Natural killer cell treated with Interleukin-12 subunit alpha and Interleukin-12 subunit beta and Interleukin-15 and Interleukin-18, amount 100 ng/mL, for 72 hours (primary cell): ENCODE results near the gene HSPB2. TPM values are rescaled to one million over a fixed set of nuclear protein-coding genes. Genes with fewer than 3 reads are reported as not detected.

Experiments
- ATAC-seq, 2 donors: fragments of 150-1000 bp; cut with Tn5 transposase in 1 of 2; sonication (Bioruptor Pico), chemical (Tn5 transposase) in 1 of 2; 2 replicates each; pipeline ENCODE4 v1.10.0; 2021
- DNase-seq: peaks from one replicate; pipeline ENCODE4 v3.0.0; 2022; ENCODE audit warnings: low spot score
- H3K27ac Mint-ChIP-seq, 2 donors: 1 replicate in 1 of 2; 2 replicates in 1 of 2; pipeline ENCODE4 v1.8.0; 2022; ENCODE audit warnings: mixed read lengths in 2 of 2, mild to moderate bottlenecking in 1 of 2, moderate library complexity in 1 of 2
- H3K27me3 Mint-ChIP-seq, 2 donors: 1 replicate in 1 of 2; 2 replicates in 1 of 2; pipeline ENCODE4 v1.8.0; 2022; ENCODE audit warnings: mixed read lengths in 2 of 2
- H3K36me3 Mint-ChIP-seq: one replicate; pipeline ENCODE4 v1.8.0; 2022; ENCODE audit warnings: mixed read lengths
- H3K4me1 Mint-ChIP-seq, 2 donors: 1 replicate in 1 of 2; 2 replicates in 1 of 2; pipeline ENCODE4 v1.8.0; 2022; ENCODE audit warnings: low read depth in 2 of 2, mixed read lengths in 2 of 2, mild to moderate bottlenecking in 1 of 2
- H3K4me3 Mint-ChIP-seq: one replicate; pipeline ENCODE4 v1.8.0; 2022; ENCODE audit warnings: mixed read lengths
- H3K9me3 Mint-ChIP-seq: 2 replicates; pipeline ENCODE4 v1.8.0; 2022; ENCODE audit warnings: mixed read lengths
- total RNA-seq, 2 donors: library from RNA; stranded (reverse); gene quantifications; one replicate each; pipeline ENCODE4 v1.2.3, GENCODE V29; 2022

The HSPB2 gene
- total RNA-seq, 2 donors from 2014 or later = not detected

DNA sequence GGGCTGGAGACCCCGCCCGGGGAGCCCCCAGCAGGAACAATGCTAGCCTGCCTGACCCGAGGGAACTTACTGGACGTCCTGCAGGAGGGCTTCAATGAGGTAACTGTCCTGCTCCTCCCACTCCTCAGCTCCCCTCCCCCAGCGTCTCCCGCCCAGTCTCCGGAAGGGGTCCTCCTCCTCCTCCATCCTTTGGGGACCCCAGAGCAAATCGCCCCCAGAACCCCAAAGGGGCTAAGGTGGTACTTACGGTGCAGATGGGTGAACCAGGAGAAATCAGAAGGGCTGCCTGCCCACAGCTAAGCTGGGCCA lies 24.9 kb downstream of the HSPB2 start:
- ATAC-seq = no peak
- Mint-ChIP-seq H3K36me3 (no peaks in the 10 kb centered on the region), H3K4me1 (peaks cover 34 to 40% of the 10 kb centered on the region in 2 donors), H3K4me3 (peak overlapping the region; percentile 80), H3K9me3 (no peaks in the 10 kb centered on the region), H3K27me3 (peaks cover 0 to 11% of the 10 kb centered on the region in 2 donors), H3K27ac (no peak overlapping the region)
- no peak for DNase-seq

DNA sequence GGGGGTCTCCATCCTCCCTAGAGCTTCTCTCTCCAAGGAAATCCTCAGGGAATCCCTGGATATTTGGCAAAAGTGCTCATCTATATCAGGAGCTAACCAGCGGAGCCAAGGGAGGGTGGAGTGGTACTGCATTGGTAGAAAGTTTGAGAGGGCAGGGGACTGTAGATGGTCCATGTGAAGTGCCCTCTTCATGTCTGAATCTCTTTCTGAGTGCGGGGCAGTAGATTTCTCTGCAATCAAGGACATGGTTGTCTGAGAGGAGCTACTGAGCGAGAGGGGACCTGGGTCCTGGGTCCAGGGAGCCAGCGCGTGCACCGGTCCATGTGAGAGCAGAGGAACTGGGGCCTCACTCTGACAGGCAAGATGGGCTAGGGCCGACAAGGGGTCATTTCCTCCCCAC lies 25.3 kb downstream of the HSPB2 start:
- Mint-ChIP-seq H3K4me3 (peak overlapping the region; percentile 80), H3K36me3 (no peaks in the 10 kb centered on the region), H3K27me3 (peaks cover 0 to 11% of the 10 kb centered on the region in 2 donors), H3K4me1 (peaks cover 30 to 36% of the 10 kb centered on the region in 2 donors), H3K27ac (peak overlapping the region in 1 of 2 donors; percentile 67), H3K9me3 (no peaks in the 10 kb centered on the region)
- DNase-seq (no peak), ATAC-seq (no peak)

DNA sequence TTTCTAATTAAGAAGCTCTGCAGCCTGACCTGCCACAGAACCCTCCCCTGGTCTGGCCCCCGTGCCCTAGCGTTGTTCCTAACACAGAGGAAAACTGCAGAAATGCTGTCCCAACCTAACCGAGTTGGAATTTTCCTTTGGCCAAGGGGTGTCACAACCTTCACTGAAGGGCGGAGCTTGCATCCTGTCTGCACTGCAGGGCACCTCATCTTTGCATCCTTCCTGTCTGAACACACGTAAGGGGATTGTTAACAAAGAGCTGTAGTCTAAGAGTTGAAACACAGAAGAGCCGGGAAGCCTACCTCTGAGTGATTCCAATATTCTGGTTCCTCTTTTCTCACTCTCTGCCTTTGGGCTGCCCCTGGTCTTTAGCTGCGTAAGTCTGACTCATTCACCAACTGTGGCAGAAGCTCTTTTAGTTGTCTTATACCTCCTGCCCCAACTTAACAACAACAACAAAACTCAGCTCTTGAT lies 26.2 kb downstream of the HSPB2 start:
- DNase-seq = no peak
- peak; percentile 52 to 82 for ATAC-seq
- peaks cover 30 to 34% of the 10 kb centered on the region in 2 donors for H3K4me1 Mint-ChIP-seq
- H3K36me3 Mint-ChIP-seq = no peaks in the 10 kb centered on the region
- H3K4me3 Mint-ChIP-seq = peak overlapping the region; percentile 80
- H3K9me3 Mint-ChIP-seq = no peaks in the 10 kb centered on the region
- peak overlapping the region; percentile 60 to 67 for H3K27ac Mint-ChIP-seq
- peaks cover 0 to 11% of the 10 kb centered on the region in 2 donors for H3K27me3 Mint-ChIP-seq

DNA sequence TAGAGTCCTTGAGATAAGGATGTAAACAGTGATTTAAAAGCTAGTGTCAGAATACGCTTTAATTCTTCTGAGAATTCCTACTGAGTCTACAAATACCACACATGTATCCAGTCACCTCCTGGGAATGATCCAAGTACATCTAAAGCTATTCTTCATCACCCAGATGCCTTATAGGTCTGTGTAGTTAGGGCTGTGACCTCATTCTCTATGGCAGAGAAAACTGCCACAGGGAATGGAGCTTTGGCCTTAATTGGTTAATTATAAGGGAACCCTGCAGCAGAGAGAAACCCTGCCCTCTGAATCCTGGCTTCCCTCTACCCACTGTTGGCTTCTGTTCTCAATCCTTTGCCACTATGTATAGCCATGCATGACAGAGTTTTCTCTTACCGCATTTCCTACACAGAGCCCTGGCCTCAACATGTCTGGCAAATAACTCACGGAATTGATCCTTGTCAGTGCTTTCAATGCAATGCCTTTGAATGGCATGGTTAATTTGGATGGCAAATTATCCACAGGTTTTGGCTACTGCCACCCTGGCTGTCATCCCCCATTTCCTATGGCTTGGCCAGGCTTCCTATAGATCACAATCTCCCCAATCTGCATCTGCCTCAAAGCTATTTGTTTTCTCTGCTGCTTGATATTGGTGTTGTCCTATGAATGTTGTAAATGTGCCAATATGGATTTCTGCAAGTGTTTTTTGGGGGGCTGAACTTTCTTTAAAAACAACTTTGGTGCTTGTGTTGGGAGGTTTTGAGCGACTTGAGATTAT lies 27.5 kb downstream of the HSPB2 start:
- ATAC-seq = no peak
- peaks cover 30 to 34% of the 10 kb centered on the region in 2 donors for H3K4me1 Mint-ChIP-seq
- DNase-seq = no peak
- H3K9me3 Mint-ChIP-seq = no peaks in the 10 kb centered on the region
- H3K4me3 Mint-ChIP-seq = no peak overlapping the region
- H3K36me3 Mint-ChIP-seq = no peaks in the 10 kb centered on the region
- no peak overlapping the region for H3K27ac Mint-ChIP-seq
- H3K27me3 Mint-ChIP-seq = peaks cover 0 to 11% of the 10 kb centered on the region in 2 donors

DNA sequence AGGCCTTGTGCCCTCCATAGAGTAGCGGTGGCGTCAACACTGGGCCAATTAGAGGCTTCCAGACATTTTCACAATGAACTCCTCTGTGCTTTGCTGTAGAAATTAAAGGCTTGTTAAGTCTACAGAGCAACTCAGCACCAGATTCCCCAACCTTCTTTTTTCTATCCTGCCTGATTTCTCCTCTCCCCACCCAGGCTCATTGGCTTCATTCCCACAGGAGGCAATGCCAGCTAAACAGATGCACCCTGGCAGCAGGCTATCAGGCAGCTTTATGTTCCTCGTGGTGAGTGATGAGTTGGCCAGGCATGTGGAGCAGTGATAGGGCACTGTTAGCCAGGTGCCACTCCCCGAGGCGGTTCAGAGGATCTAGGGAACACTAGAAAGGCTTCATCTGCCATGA lies 29.4 kb downstream of the HSPB2 start:
- Mint-ChIP-seq H3K4me3 (no peak overlapping the region), H3K4me1 (peaks cover 16 to 17% of the 10 kb centered on the region in 2 donors), H3K9me3 (no peaks in the 10 kb centered on the region), H3K27me3 (peaks cover 0 to 11% of the 10 kb centered on the region in 2 donors), H3K36me3 (no peaks in the 10 kb centered on the region), H3K27ac (no peak overlapping the region)
- ATAC-seq (no peak), DNase-seq (no peak)

DNA sequence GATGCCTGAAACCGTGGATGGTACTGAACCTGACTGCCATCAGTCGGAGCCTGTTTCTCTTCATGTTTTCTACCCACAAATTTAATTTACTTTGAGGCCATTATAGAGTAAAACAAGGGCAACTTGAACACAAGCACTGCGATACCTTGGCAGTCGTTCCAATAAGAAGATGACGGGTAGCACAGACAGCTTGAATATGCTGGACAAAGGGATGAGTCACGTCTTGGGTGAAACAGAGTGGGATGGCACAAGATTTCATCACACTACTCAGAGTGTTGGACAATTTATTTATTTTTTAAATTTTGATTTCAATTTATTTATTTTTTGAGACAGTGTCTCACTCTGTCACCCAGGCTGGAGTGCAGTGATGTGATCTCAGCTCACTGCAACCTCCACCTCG lies 30.3 kb downstream of the HSPB2 start:
- Mint-ChIP-seq H3K4me1 (peaks cover 14 to 16% of the 10 kb centered on the region in 2 donors), H3K4me3 (no peak overlapping the region), H3K36me3 (no peaks in the 10 kb centered on the region), H3K27me3 (peaks cover 0 to 11% of the 10 kb centered on the region in 2 donors), H3K9me3 (no peaks in the 10 kb centered on the region), H3K27ac (no peak overlapping the region)
- DNase-seq (no peak), ATAC-seq (no peak)

DNA sequence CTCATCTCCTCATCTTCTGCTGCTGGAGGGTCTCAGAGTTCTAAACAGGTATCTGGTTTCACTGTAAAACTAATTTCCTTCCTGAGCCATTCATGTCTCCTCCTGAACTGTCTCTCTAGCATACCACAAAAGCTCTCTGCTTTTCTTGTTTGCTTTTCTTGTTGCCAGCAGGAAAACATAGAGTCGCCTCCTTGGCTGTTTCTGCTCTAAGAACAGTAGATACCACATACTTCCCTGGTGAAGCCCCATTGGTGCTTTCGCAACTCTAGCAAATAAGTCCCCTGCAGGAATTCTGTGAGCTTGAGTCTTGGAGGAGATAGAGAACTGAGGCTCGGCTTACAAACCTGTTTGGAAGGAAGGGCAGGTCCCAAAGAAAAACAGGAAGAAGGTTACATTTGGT lies 31.6 kb downstream of the HSPB2 start:
- no peak overlapping the region for H3K27ac Mint-ChIP-seq
- ATAC-seq (no peak), DNase-seq (no peak)
- no peaks in the 10 kb centered on the region for H3K36me3 Mint-ChIP-seq
- H3K27me3 Mint-ChIP-seq = peaks cover 0 to 6% of the 10 kb centered on the region in 2 donors
- no peaks in the 10 kb centered on the region for H3K9me3 Mint-ChIP-seq
- no peak overlapping the region for H3K4me3 Mint-ChIP-seq
- peaks cover 10 to 16% of the 10 kb centered on the region in 2 donors for H3K4me1 Mint-ChIP-seq

DNA sequence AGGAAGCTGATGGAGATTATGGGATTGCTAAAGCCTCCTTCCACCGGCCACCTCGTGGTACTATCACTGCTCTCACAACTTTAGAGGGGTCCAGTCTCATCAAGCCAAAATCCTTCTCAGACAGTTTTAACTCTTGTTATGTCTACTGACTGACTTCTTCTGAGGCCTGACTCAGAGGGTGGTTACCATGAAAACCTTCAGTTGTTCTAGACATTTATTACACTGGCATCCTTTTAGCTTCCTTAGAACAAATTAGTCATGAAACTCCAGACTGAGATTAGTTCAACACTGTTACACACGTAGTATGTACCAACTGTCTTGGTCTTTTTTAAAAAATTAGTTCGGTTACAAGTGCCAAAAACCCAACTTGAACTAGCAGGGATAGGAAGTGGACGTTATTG lies 32.1 kb downstream of the HSPB2 start:
- Mint-ChIP-seq H3K4me1 (peaks cover 13 to 16% of the 10 kb centered on the region in 2 donors), H3K9me3 (peaks cover 3% of the 10 kb centered on the region), H3K4me3 (no peak overlapping the region), H3K27ac (peak overlapping the region; percentile 19 to 73), H3K27me3 (peaks cover 0 to 6% of the 10 kb centered on the region in 2 donors), H3K36me3 (no peaks in the 10 kb centered on the region)
- DNase-seq (no peak), ATAC-seq (peak in 1 of 2 donors; percentile 66)

DNA sequence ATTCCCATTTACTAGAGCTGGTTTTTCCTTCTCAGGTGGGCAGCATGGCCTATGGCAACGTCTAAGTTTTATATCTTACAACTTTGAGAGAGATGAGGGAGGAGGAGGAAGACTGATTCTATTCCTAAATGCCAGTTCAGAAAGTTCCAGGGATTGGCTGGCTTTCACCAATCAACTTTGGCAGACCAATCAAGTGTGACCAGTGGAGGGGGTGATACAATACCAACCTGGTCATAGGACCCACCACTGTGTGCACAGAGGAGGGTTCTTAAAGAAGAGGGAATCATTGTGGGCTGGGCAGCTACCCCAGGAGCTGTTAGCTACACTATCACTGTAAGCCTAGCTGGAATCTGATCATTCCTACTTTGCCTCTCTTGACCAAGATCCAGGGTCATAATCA lies 32.7 kb downstream of the HSPB2 start:
- Mint-ChIP-seq H3K27ac (peak overlapping the region; percentile 19 to 73), H3K4me1 (peaks cover 17 to 20% of the 10 kb centered on the region in 2 donors), H3K9me3 (peaks cover 3% of the 10 kb centered on the region), H3K4me3 (no peak overlapping the region), H3K36me3 (no peaks in the 10 kb centered on the region), H3K27me3 (peaks cover 0 to 5% of the 10 kb centered on the region in 2 donors)
- ATAC-seq = no peak
- DNase-seq = no peak

DNA sequence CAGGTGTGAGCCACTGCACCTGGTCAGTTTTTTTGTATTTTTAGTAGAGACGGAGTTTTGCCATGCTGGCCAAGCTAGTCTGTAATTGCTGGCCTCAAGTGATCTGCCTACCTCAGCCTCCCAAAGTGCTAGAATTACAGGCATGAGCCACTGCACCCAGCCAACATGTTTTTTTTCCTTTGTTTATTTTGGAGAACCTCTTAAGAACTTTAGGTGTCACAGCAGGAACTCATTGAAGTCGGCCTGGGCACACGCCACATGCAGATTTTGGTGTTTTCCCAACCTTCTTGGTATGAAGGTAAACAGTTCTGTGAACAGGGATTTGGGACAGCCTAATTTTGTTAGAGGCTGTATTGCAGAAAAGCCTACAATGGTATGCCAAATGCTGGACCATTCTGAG lies 34.0 kb downstream of the HSPB2 start:
- Mint-ChIP-seq H3K4me3 (no peak overlapping the region), H3K27ac (no peak overlapping the region), H3K9me3 (peaks cover 3% of the 10 kb centered on the region), H3K4me1 (peaks cover 17 to 20% of the 10 kb centered on the region in 2 donors), H3K27me3 (no peaks in the 10 kb centered on the region), H3K36me3 (no peaks in the 10 kb centered on the region)
- ATAC-seq = no peak
- no peak for DNase-seq

DNA sequence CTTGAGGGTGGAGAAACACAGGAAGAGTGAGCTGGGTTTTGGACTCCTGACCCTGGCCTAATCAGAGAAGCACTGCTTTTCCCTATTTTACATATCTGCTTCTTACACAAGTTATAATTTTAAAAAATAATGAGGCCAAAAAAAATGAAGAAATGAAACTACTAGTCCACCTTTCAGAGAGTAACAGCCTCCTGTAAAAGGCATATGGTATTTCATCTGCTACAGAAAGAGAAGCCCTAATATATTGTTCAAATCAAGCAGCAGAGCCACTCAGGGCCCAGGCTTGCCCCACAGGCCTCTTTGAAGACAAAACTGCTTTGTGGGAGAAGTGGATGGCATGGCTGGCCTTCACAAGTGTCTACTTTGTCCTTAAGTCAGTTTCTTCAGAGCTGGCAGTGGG lies 34.6 kb downstream of the HSPB2 start:
- peak overlapping the region in 1 of 2 donors; percentile 50 for H3K27ac Mint-ChIP-seq
- H3K4me3 Mint-ChIP-seq = no peak overlapping the region
- ATAC-seq = no peak
- peaks cover 17 to 20% of the 10 kb centered on the region in 2 donors for H3K4me1 Mint-ChIP-seq
- H3K36me3 Mint-ChIP-seq = no peaks in the 10 kb centered on the region
- peaks cover 3% of the 10 kb centered on the region for H3K9me3 Mint-ChIP-seq
- DNase-seq = no peak
- H3K27me3 Mint-ChIP-seq = no peaks in the 10 kb centered on the region

DNA sequence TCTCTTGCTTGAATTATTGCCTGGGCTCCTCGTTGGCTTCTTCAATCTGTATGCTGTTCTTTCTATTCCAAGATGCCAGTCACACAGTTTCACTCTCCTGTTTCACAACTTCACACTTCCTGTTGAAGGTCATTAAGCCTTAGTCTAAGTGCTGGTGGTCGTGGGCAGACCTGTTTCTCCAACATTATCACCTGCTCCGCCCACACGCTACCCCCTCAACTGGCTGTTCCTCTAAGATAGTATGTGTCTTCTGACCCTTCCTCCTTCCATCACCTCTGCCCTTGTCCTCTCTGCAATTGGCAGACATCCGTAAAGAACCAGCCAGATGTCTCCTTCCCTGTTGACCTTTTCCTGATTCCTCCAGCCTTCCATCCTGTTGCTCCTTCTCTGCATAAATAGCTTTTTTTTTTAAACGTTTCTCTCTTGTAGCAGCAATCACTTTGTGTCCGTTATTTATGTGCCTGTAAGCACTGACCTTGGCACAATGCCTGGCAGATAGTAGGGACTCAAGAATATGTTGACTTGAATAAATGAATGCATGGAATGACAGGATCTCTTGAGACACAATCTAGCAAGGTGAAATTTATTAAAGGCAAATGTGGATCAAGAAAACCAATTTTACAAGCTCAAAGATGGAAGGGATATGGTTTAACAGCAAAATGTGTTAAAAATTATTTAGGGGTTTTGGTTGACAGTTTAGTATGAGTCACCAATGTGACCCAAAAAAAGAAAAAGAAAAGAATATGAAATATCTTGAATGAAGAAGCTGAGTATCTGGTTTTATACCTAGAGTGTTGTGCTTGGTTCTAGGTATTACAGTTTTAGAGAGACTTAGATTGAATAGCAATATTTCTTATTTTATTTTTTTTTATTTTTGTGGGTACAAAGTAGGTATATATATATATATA lies 37.2 kb downstream of the HSPB2 start:
- DNase-seq = no peak
- H3K27ac Mint-ChIP-seq = peak overlapping the region; percentile 15 to 21
- peaks cover 17 to 20% of the 10 kb centered on the region in 2 donors for H3K4me1 Mint-ChIP-seq
- H3K9me3 Mint-ChIP-seq = peaks cover 3% of the 10 kb centered on the region
- ATAC-seq = peak in 1 of 2 donors; percentile 59
- no peaks in the 10 kb centered on the region for H3K27me3 Mint-ChIP-seq
- H3K4me3 Mint-ChIP-seq = peak overlapping the region; percentile 56
- no peaks in the 10 kb centered on the region for H3K36me3 Mint-ChIP-seq

DNA sequence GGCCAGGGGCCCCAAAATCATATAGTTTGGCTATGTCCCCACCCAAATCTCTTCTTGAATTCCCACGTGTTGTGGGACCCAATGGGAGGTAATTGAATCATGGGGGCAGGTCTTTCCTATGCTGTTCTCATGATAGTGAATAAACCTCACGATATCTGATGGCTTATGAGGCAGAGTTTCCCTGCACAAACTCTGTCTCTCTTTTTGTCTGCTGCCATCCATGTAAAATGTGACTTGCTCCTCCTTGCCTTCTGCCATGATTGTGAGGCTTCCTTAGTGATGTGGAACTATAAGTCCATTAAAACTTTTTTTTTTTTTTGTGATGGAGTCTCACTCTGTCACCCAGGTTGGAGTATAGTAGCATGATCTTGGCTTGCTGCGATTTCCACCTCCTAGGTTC lies 39.0 kb downstream of the HSPB2 start:
- ATAC-seq = no peak

DNA sequence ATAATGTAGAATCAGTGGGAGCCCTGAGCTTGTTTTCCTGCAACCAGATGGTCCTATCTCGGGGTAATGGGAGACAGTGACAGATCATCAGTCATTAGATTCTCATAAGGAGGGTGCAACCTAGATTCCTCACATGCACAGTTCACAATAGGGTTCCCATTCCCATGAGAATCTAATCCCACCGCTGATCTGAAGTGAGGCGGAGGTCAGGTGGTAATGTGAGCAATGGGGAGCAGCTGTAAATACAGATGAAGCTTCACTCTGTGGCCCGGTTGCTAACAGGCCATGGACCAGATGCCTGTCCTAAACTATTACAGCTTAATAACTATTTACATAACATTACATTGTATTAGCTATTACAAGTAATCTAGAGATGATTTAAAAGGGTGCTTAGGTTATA lies 41.6 kb downstream of the HSPB2 start:
- Mint-ChIP-seq H3K4me1 (peaks cover 9% of the 10 kb centered on the region in 2 donors), H3K4me3 (no peak overlapping the region), H3K9me3 (peaks cover 3% of the 10 kb centered on the region), H3K36me3 (no peaks in the 10 kb centered on the region), H3K27ac (no peak overlapping the region), H3K27me3 (peaks cover 0 to 3% of the 10 kb centered on the region in 2 donors)
- DNase-seq (no peak), ATAC-seq (no peak)

More for the DNA sequence above, 39.0 kb downstream of the HSPB2 start:
- no peaks in the 10 kb centered on the region for H3K36me3 Mint-ChIP-seq
- H3K27ac Mint-ChIP-seq = no peak overlapping the region
- H3K9me3 Mint-ChIP-seq = peaks cover 3% of the 10 kb centered on the region
- no peaks in the 10 kb centered on the region for H3K27me3 Mint-ChIP-seq
- DNase-seq = no peak
- peaks cover 17 to 20% of the 10 kb centered on the region in 2 donors for H3K4me1 Mint-ChIP-seq
- H3K4me3 Mint-ChIP-seq = no peak overlapping the region
